ENCODE measurements around the gene PROSER2. TPM values are rescaled to one million over a fixed set of nuclear protein-coding genes. Genes with fewer than 3 reads are reported as not detected.

Gene PROSER2
- total RNA-seq, 1 donor from 2014 or later: 7.1 TPM

- Mint-ChIP-seq H3K4me3 (ENCODE audit: unreplicated experiment) (no peak overlapping the region), H3K27ac (ENCODE audit: unreplicated experiment) (no peak overlapping the region), H3K36me3 (ENCODE audit: unreplicated experiment) (no peaks in the 10 kb centered on the region)
These were observed 78.8 kb downstream of the PROSER2 start for GRCh38 chr10:11901833-11902475.

GRCh38 chr10:11902646-11903045, 79.5 kb downstream of the PROSER2 start:
- Mint-ChIP-seq H3K4me3 (ENCODE audit: unreplicated experiment) (no peak overlapping the region), H3K27ac (ENCODE audit: unreplicated experiment) (no peak overlapping the region), H3K9me3 (ENCODE audit: unreplicated experiment) (no peaks in the 10 kb centered on the region), H3K27me3 (ENCODE audit: unreplicated experiment) (peaks cover 3% of the 10 kb centered on the region), H3K36me3 (ENCODE audit: unreplicated experiment) (no peaks in the 10 kb centered on the region), H3K4me1 (ENCODE audit: unreplicated experiment) (peaks cover 20% of the 10 kb centered on the region)
- DNase-seq (ENCODE audit: extremely low spot score, unreplicated experiment): no peak
- TF ChIP-seq, protein P1, sequence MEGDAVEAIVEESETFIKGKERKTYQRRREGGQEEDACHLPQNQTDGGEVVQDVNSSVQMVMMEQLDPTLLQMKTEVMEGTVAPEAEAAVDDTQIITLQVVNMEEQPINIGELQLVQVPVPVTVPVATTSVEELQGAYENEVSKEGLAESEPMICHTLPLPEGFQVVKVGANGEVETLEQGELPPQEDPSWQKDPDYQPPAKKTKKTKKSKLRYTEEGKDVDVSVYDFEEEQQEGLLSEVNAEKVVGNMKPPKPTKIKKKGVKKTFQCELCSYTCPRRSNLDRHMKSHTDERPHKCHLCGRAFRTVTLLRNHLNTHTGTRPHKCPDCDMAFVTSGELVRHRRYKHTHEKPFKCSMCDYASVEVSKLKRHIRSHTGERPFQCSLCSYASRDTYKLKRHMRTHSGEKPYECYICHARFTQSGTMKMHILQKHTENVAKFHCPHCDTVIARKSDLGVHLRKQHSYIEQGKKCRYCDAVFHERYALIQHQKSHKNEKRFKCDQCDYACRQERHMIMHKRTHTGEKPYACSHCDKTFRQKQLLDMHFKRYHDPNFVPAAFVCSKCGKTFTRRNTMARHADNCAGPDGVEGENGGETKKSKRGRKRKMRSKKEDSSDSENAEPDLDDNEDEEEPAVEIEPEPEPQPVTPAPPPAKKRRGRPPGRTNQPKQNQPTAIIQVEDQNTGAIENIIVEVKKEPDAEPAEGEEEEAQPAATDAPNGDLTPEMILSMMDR (IDR thresholded peaks at IDR 0.05): no peak

More at GRCh38 chr10:11901833-11902475, 78.8 kb downstream of the PROSER2 start:
- no peaks in the 10 kb centered on the region for H3K9me3 Mint-ChIP-seq (ENCODE audit: unreplicated experiment)
- peaks cover 3% of the 10 kb centered on the region for H3K27me3 Mint-ChIP-seq (ENCODE audit: unreplicated experiment)
- peaks cover 20% of the 10 kb centered on the region for H3K4me1 Mint-ChIP-seq (ENCODE audit: unreplicated experiment)
- TF ChIP-seq, protein P1 (IDR thresholded peaks at IDR 0.05): no peak
- DNase-seq (ENCODE audit: extremely low spot score, unreplicated experiment): no peak

GRCh38 chr10:11906714-11907113, 83.6 kb downstream of the PROSER2 start:
- Mint-ChIP-seq H3K4me3 (ENCODE audit: unreplicated experiment) (no peak overlapping the region), H3K4me1 (ENCODE audit: unreplicated experiment) (peaks cover 5% of the 10 kb centered on the region), H3K27ac (ENCODE audit: unreplicated experiment) (no peak overlapping the region), H3K36me3 (ENCODE audit: unreplicated experiment) (no peaks in the 10 kb centered on the region), H3K27me3 (ENCODE audit: unreplicated experiment) (peaks cover 3% of the 10 kb centered on the region), H3K9me3 (ENCODE audit: unreplicated experiment) (no peaks in the 10 kb centered on the region)
- TF ChIP-seq, protein P1 (IDR thresholded peaks at IDR 0.05): no peak
- DNase-seq (ENCODE audit: extremely low spot score, unreplicated experiment): no peak

DNA sequence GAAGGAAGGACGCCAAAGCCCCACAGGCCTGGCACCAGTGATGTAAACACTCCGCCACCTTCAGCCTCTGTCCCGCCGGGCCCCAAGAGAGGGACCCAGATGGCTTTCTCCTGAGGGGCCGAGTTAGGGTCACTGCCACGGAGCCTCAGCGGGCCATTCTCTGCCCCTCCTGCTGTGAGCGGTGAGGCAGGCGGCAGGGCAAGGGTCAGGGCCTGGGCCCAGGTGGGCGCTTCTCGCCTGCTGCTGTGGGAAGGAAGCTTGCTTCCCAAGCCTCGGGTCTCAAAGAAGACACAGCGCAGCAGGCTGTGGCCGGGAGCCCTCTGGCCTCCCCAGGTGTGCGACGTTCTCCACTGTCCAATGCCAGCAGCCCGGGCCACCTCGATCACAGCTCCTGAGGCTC, 84.8 kb downstream of the PROSER2 start:
- no peak for DNase-seq (ENCODE audit: extremely low spot score, unreplicated experiment)
- TF ChIP-seq, protein P1 (IDR thresholded peaks at IDR 0.05): no peak
- Mint-ChIP-seq H3K36me3 (ENCODE audit: unreplicated experiment) (no peaks in the 10 kb centered on the region), H3K9me3 (ENCODE audit: unreplicated experiment) (no peaks in the 10 kb centered on the region), H3K4me1 (ENCODE audit: unreplicated experiment) (no peaks in the 10 kb centered on the region), H3K27me3 (ENCODE audit: unreplicated experiment) (peaks cover 2% of the 10 kb centered on the region), H3K27ac (ENCODE audit: unreplicated experiment) (no peak overlapping the region), H3K4me3 (ENCODE audit: unreplicated experiment) (no peak overlapping the region)

DNA sequence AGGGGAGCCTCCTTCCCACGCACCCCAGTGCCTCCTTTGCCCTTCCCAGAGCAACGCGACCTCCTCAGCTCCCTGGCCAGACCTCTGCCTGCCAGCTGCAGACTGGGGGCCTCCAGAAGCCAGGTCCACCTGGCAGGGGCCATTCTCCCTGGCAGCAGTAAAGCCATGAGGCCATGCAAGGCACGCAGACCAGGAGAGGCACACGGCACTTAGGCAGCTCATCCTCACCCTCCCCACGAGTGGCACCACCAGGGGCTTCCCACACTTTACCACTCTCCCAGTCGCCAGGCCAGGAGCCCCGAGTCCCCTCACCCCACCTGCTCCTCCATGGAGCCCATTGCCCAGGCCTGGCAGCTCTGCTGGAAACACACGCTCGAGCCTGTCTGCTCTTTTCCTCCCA, 85.4 kb downstream of the PROSER2 start:
- no peaks in the 10 kb centered on the region for H3K9me3 Mint-ChIP-seq (ENCODE audit: unreplicated experiment)
- H3K4me1 Mint-ChIP-seq (ENCODE audit: unreplicated experiment): no peaks in the 10 kb centered on the region
- no peak overlapping the region for H3K27ac Mint-ChIP-seq (ENCODE audit: unreplicated experiment)
- no peak for DNase-seq (ENCODE audit: extremely low spot score, unreplicated experiment)
- TF ChIP-seq, protein P1 (IDR thresholded peaks at IDR 0.05): no peak
- no peaks in the 10 kb centered on the region for H3K27me3 Mint-ChIP-seq (ENCODE audit: unreplicated experiment)
- no peak overlapping the region for H3K4me3 Mint-ChIP-seq (ENCODE audit: unreplicated experiment)
- H3K36me3 Mint-ChIP-seq (ENCODE audit: unreplicated experiment): no peaks in the 10 kb centered on the region

Measured in osteocyte (in vitro differentiated cells).